Osteocyte (in vitro differentiated cells): Measurements from ENCODE around the gene RUNX2. TPM values are rescaled to one million over a fixed set of nuclear protein-coding genes. Genes with fewer than 3 reads are reported as not detected.

Experiments used
- DNase-seq: peaks from one replicate; pipeline ENCODE4 v3.0.0; 2021; ENCODE audit warnings: mixed read lengths; ENCODE audit not compliant: unreplicated experiment; ENCODE audit errors: extremely low spot score
- H3K27ac Mint-ChIP-seq: one replicate; pipeline ENCODE4 v1.8.0; 2021; ENCODE audit warnings: mild to moderate bottlenecking, mixed read lengths; ENCODE audit not compliant: unreplicated experiment
- H3K27me3 Mint-ChIP-seq: one replicate; pipeline ENCODE4 v1.8.0; 2021; ENCODE audit warnings: mixed read lengths; ENCODE audit not compliant: unreplicated experiment
- H3K36me3 Mint-ChIP-seq: one replicate; pipeline ENCODE4 v1.8.0; 2021; ENCODE audit warnings: mixed read lengths; ENCODE audit not compliant: unreplicated experiment
- H3K4me1 Mint-ChIP-seq: one replicate; pipeline ENCODE4 v1.8.0; 2021; ENCODE audit warnings: mixed read lengths; ENCODE audit not compliant: unreplicated experiment
- H3K4me3 Mint-ChIP-seq: one replicate; pipeline ENCODE4 v1.8.0; 2021; ENCODE audit warnings: mild to moderate bottlenecking, moderate library complexity, mixed read lengths; ENCODE audit not compliant: unreplicated experiment
- H3K9me3 Mint-ChIP-seq: one replicate; pipeline ENCODE4 v1.8.0; 2021; ENCODE audit warnings: mixed read lengths; ENCODE audit not compliant: unreplicated experiment
- CTCF ChIP-seq: fragments of 200-600 bp; sonication (generic); IDR thresholded peaks from 2 replicates; pipeline ENCODE4 v1.5.0; 2021; ENCODE audit warnings: antibody characterized with exemption, mild to moderate bottlenecking, moderate library complexity
- total RNA-seq: library from RNA; stranded (reverse); gene quantifications from 2 replicates; pipeline ENCODE4 v1.2.1, GENCODE V29; 2021

RUNX2 gene
- total RNA-seq, 1 donor from 2014 or later, result 28.1 TPM

DNA sequence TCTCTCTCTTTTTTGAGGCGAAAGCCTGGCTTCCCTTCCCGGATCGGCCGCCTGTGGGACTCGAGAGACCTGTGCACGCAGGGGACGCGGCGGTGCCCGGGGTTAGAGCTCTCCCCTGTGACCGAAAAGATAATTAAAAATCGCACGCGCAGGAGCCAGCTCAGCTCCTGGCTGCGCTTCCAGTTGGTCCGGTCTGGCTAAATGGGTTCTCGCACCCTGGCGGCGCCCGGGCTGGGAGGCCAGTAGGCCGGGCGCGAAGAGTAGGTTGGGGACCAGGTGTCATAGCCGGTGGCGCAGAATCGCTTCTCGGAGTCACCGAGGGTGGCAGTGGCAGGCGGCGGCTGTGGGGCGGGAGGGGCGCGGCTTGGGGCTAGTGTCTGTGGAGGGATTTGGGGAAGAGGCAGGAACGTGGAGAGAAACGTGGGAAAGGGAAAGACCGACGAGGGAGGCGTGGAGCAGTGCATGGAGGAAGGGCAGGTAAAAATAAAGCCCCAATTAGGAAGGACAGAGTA lies 91.5 kb downstream of the RUNX2 start:
- Mint-ChIP-seq H3K9me3 (no peaks in the 10 kb centered on the region), H3K27me3 (no peaks in the 10 kb centered on the region), H3K36me3 (no peaks in the 10 kb centered on the region), H3K4me1 (peaks cover 55% of the 10 kb centered on the region), H3K4me3 (peak overlapping the region; percentile 97), H3K27ac (peak overlapping the region; percentile 87)
- DNase-seq, result peak; percentile 85
- TF ChIP-seq CTCF, result peak; percentile 45

DNA sequence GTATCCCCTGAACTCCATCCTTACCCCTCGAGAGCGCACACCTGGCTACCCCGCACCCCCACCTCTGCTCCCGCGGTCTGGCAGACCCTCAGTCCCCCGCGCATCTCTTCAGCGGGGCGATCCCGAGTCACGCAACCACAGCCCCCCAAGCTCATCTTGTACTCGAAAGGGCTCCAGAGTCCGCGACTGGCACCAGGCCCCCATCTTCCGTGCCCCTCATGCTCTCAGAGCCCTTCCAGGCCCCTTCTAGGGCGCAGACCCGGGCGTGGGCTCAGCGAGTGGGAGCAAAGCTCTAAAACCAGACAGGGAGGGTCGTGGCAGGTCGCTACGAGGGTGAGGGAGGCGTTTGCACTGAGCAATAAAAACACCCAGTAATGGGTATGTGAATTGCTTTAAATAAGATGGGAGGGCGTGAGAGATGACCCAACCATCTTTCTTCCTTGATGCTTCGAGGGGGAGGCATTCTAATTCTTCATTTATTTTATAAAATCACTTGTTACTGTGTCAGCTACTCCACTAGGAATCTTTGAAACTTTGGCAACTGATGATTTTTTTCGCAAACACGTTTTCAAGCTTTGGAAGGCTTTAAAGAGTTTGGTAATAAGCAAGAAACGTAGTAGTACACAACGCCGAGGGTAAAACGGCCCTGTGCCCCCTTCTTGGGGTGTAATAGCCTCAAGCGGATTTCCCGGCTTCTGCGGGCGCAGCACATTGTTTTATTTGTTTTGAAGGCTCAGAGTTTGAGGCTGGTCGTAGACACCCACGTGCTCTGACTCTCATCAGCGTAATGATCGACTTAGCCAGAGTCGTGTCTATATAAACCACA lies 92.2 kb downstream of the RUNX2 start:
- Mint-ChIP-seq H3K9me3 (no peaks in the 10 kb centered on the region), H3K4me3 (peak overlapping the region; percentile 97), H3K27me3 (no peaks in the 10 kb centered on the region), H3K4me1 (peaks cover 58% of the 10 kb centered on the region), H3K27ac (peak overlapping the region; percentile 87), H3K36me3 (peaks cover 1% of the 10 kb centered on the region)
- no peak for DNase-seq
- TF ChIP-seq CTCF, result no peak

- no peak for TF ChIP-seq CTCF
- no peaks in the 10 kb centered on the region for H3K27me3 Mint-ChIP-seq
- H3K27ac Mint-ChIP-seq, result peak overlapping the region; percentile 87
- DNase-seq, result no peak
- peaks cover 57% of the 10 kb centered on the region for H3K4me1 Mint-ChIP-seq
- H3K4me3 Mint-ChIP-seq, result peak overlapping the region; percentile 97
- H3K36me3 Mint-ChIP-seq, result peaks cover 1% of the 10 kb centered on the region
- no peaks in the 10 kb centered on the region for H3K9me3 Mint-ChIP-seq
These were observed 93.0 kb downstream of the RUNX2 start for GRCh38 chr6:45420909-45421708.

GRCh38 chr6:45421709-45422502 lies 93.8 kb downstream of the RUNX2 start:
- H3K36me3 Mint-ChIP-seq, result peaks cover 1% of the 10 kb centered on the region
- no peaks in the 10 kb centered on the region for H3K27me3 Mint-ChIP-seq
- TF ChIP-seq CTCF, result peak; percentile 47
- peak overlapping the region; percentile 98 for H3K4me3 Mint-ChIP-seq
- H3K4me1 Mint-ChIP-seq, result peaks cover 55% of the 10 kb centered on the region
- H3K27ac Mint-ChIP-seq, result peak overlapping the region; percentile 92
- no peaks in the 10 kb centered on the region for H3K9me3 Mint-ChIP-seq
- peak; percentile 88 for DNase-seq
